CD4-positive, alpha-beta T cell treated with Interleukin-10 for 1 hour (primary cell): ENCODE results near the gene CLEC18B.
A peak's percentile ranks its signal among the peaks of the same experiment; 100 is the strongest.
"Not testable (repeated sequence)": the region's sequence is repeated elsewhere in the genome, so short reads cannot be mapped to it uniquely, and the experiment has no call there.

Experiments
- DNase-seq: peaks from one replicate; pipeline ENCODE4 v3.0.0-alpha.2; 2020

Gene CLEC18B

GRCh38 chr16:74443624-74444346, 22.5 kb upstream of the CLEC18B start:
- not testable (repeated sequence) for DNase-seq

- no peak for DNase-seq
These were observed 18.4 kb upstream of the CLEC18B start for GRCh38 chr16:74439685-74440084.

- DNase-seq, result peak; percentile 51
These were observed 17.3 kb upstream of the CLEC18B start for GRCh38 chr16:74438492-74438979.

- DNase-seq, result no peak
These were observed 10.2 kb upstream of the CLEC18B start for GRCh38 chr16:74431516-74431915.

- DNase-seq, result peak; percentile 56
These were observed 8.9 kb upstream of the CLEC18B start for GRCh38 chr16:74430036-74430712.

- not testable (repeated sequence) for DNase-seq
These were observed 7.2 kb upstream of the CLEC18B start for GRCh38 chr16:74428493-74428892.

- not testable (repeated sequence) for DNase-seq
These were observed 4.5 kb upstream of the CLEC18B start for GRCh38 chr16:74425751-74426150.

GRCh38 chr16:74423721-74424120, 2.4 kb upstream of the CLEC18B start:
- not testable (repeated sequence) for DNase-seq

GRCh38 chr16:74422086-74422485, 808 bp upstream of the CLEC18B start:
- not testable (repeated sequence) for DNase-seq

- DNase-seq, result not testable (repeated sequence)
These were observed 156 bp upstream of the CLEC18B start for GRCh38 chr16:74421482-74421785.

- DNase-seq, result not testable (repeated sequence)
These were observed 1.5 kb downstream of the CLEC18B start for GRCh38 chr16:74419811-74420210.

- not testable (repeated sequence) for DNase-seq
These were observed 3.4 kb downstream of the CLEC18B start for GRCh38 chr16:74417897-74418296.

- DNase-seq, result not testable (repeated sequence)
These were observed 7.4 kb downstream of the CLEC18B start for GRCh38 chr16:74413920-74414319.

GRCh38 chr16:74413485-74413884, 7.8 kb downstream of the CLEC18B start:
- DNase-seq, result not testable (repeated sequence)

- not testable (repeated sequence) for DNase-seq
These were observed 8.4 kb downstream of the CLEC18B start for GRCh38 chr16:74412775-74413390.

- not testable (repeated sequence) for DNase-seq
These were observed 9.0 kb downstream of the CLEC18B start for GRCh38 chr16:74412138-74412774.

GRCh38 chr16:74410981-74411380, 10.3 kb downstream of the CLEC18B start:
- not testable (repeated sequence) for DNase-seq

- DNase-seq, result not testable (repeated sequence)
These were observed 11.0 kb downstream of the CLEC18B start for GRCh38 chr16:74410057-74410957.

- not testable (repeated sequence) for DNase-seq
These were observed 11.9 kb downstream of the CLEC18B start for GRCh38 chr16:74409185-74409981.

- not testable (repeated sequence) for DNase-seq
These were observed 13.9 kb downstream of the CLEC18B start for GRCh38 chr16:74407362-74407705.

- not testable (repeated sequence) for DNase-seq
These were observed 14.5 kb downstream of the CLEC18B start for GRCh38 chr16:74406600-74407361.
